GM23248 (cell line): ENCODE results near the gene CRHR2. TPM values are rescaled to one million over a fixed set of nuclear protein-coding genes. Genes with fewer than 3 reads are reported as not detected.

Source experiments
- DNase-seq: peaks from one replicate; pipeline ENCODE4 v3.0.0-alpha.2; 2015
- H2AFZ ChIP-seq: fragments of 200-600 bp; sonication (generic); 2 replicates; pipeline ENCODE4 v1.6.1; 2016; ENCODE audit warnings: antibody characterized with exemption
- H3F3A ChIP-seq: fragments of 200-600 bp; sonication (generic); 2 replicates; pipeline ENCODE4 v1.6.1; 2016; ENCODE audit warnings: mild to moderate bottlenecking, antibody characterized with exemption, mixed run types; ENCODE audit not compliant: insufficient read depth
- H3K27ac ChIP-seq: fragments of 200-600 bp; sonication (generic); 2 replicates; pipeline ENCODE4 v1.5.1; 2016; ENCODE audit warnings: mild to moderate bottlenecking
- H3K27me3 ChIP-seq: fragments of 200-600 bp; sonication (generic); replicated peaks from 2 replicates; pipeline ENCODE4 v1.6.1; 2016; ENCODE audit warnings: mild to moderate bottlenecking; ENCODE audit not compliant: insufficient read depth
- H3K36me3 ChIP-seq: fragments of 200-600 bp; sonication (generic); 2 replicates; pipeline ENCODE4 v1.6.1; 2016; ENCODE audit warnings: low read depth, mild to moderate bottlenecking
- H3K4me1 ChIP-seq: fragments of 200-600 bp; sonication (generic); 2 replicates; pipeline ENCODE4 v1.6.1; 2016; ENCODE audit warnings: mild to moderate bottlenecking; ENCODE audit not compliant: insufficient read depth
- H3K4me2 ChIP-seq: fragments of 200-600 bp; sonication (generic); one replicate; pipeline ENCODE4 v1.6.1; 2016; ENCODE audit warnings: mild to moderate bottlenecking; ENCODE audit not compliant: unreplicated experiment
- H3K4me3 ChIP-seq: fragments of 200-600 bp; sonication (generic); 2 replicates; pipeline ENCODE4 v1.5.1; 2016; ENCODE audit warnings: mild to moderate bottlenecking
- H3K79me2 ChIP-seq: fragments of 200-600 bp; sonication (generic); 2 replicates; pipeline ENCODE4 v1.6.1; 2016; ENCODE audit warnings: mild to moderate bottlenecking; ENCODE audit not compliant: insufficient read depth
- H3K9ac ChIP-seq: fragments of 200-600 bp; sonication (generic); 2 replicates; pipeline ENCODE4 v1.6.1; 2016; ENCODE audit warnings: mild to moderate bottlenecking
- H3K9me2 ChIP-seq: fragments of 200-600 bp; sonication (generic); 2 replicates; pipeline ENCODE4 v1.6.1; 2016; ENCODE audit warnings: mixed run types, mild to moderate bottlenecking, moderate library complexity; ENCODE audit not compliant: insufficient read depth
- H3K9me3 ChIP-seq: fragments of 200-600 bp; sonication (generic); one replicate; pipeline ENCODE4 v1.6.1; 2017; ENCODE audit warnings: low read depth
- H4K20me1 ChIP-seq: fragments of 200-600 bp; sonication (generic); 2 replicates; pipeline ENCODE4 v1.6.0; 2016; ENCODE audit not compliant: insufficient read depth
- EZH2 ChIP-seq: fragments of 200-600 bp; sonication (generic); IDR thresholded peaks from 2 replicates; pipeline ENCODE4 v1.6.1; 2018; ENCODE audit warnings: antibody characterized with exemption, mild to moderate bottlenecking; ENCODE audit not compliant: insufficient read depth, poor library complexity, severe bottlenecking
- EZH2phosphoT487 ChIP-seq: fragments of 200-600 bp; sonication (generic); IDR thresholded peaks from 2 replicates; pipeline ENCODE4 v1.6.1; 2018; ENCODE audit warnings: antibody characterized with exemption, moderate library complexity, mild to moderate bottlenecking, low read depth; ENCODE audit not compliant: insufficient read depth
- WGBS, 2 experiments: methylation state at CpG; one replicate each; pipeline ENCODE4 v1.1.6; 2015 to 2017; ENCODE audit warnings: low lambda C conversion rate in 2 of 2, low coverage in 1 of 2; ENCODE audit errors: missing lambda C conversion rate in 2 of 2; 5-methylcytosine and 5-hydroxymethylcytosine counted together
- in situ Hi-C: fragments of 300-500 bp; cut with MboI; formaldehyde crosslinking; loops from 2 replicates; pipeline ENCODE4 v1.15.0; 2020
- polyA plus RNA-seq: library from polyadenylated mRNA; unstranded; fragments of >200 nt; fragmentation: Nextera tagmentation; extraction: Ambion mirVana; gene quantifications from 2 replicates; pipeline ENCODE4 v1.2.1, GENCODE V29; 2016
- total RNA-seq: library from RNA; depleted of rRNA; stranded (reverse); fragments of >200 nt; shearing (Covaris generic); gene quantifications from 2 replicates; pipeline ENCODE4 v1.2.3, GENCODE V29; 2014

CRHR2 gene
- total and polyA plus RNA-seq, 2 experiments from 2014 or later: 0.05 TPM; not detected in 1

- H3K27ac ChIP-seq: no peak overlapping the region
- H3K9ac ChIP-seq: no peak overlapping the region
- H3F3A ChIP-seq: no peaks in the 10 kb centered on the region
- no peak overlapping the region for H2AFZ ChIP-seq
- no peaks in the 10 kb centered on the region for H3K9me2 ChIP-seq
- no peaks in the 10 kb centered on the region for H3K4me1 ChIP-seq
- H4K20me1 ChIP-seq: no peaks in the 10 kb centered on the region
- 57 to 60% methylated on average over 6 of the region's 6 CpGs for WGBS, 2 experiments
- H3K9me3 ChIP-seq: no peaks in the 10 kb centered on the region
- no peak overlapping the region for H3K4me3 ChIP-seq
- H3K27me3 ChIP-seq: peaks cover 19% of the 10 kb centered on the region; the same call in 1 of the 2 replicates
- no peaks in the 10 kb centered on the region for H3K36me3 ChIP-seq
- DNase-seq: no peak
- in situ Hi-C loops: no loop called here
- no peaks in the 10 kb centered on the region for H3K79me2 ChIP-seq
- TF ChIP-seq EZH2phosphoT487: no peak
- TF ChIP-seq EZH2: no peak
- no peak overlapping the region for H3K4me2 ChIP-seq
Measured at GRCh38 chr7:30661926-30662325, 20.3 kb downstream of the CRHR2 start.

DNA sequence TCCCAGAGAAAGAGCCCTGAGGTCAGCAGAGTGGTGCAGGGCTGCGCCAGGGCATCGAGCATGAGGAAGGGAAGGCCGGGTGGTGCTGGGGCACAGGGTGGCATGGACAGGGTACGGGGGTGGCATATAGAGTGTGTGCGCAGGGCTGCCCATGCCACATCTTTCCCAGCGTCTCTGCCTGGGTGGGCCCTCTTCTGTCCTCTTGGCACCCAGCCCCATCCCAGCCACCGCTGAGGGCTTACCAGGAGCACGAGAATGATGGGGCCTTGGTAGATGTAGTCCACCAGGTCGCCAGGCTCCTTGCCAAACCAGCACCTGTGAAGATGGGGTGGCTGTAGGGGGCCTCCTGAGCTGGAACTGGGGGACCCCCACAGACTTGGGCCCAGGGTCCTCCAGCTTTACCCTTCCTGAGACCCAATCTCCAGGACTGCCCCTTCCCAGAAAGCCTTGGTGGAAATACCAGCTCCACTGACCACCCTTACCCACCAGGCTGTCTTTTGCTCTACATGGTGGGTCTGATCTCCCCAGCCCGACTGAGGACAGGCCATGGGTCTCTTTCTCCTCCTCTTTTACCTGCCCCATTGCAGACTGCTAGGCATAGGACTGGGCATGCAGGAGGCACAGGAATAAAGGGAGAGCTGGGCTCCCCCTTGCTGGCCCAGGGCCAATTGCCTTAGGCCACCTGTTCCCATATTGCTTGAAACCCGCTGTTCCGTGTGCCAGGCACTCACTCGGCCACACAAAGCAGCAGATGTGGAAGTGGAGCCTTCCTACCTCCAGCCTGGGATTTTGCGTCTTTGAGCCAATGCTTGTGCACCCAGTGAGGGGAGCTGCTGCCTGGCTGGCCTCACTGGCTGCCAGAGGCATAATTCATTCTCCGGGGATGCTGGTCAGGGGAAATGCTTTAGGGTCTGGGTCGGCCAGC lies 21.7 kb downstream of the CRHR2 start:
- H3K4me3 ChIP-seq: no peak overlapping the region
- H3K4me1 ChIP-seq: no peaks in the 10 kb centered on the region
- no peak overlapping the region for H2AFZ ChIP-seq
- no peak overlapping the region for H3K9ac ChIP-seq
- H4K20me1 ChIP-seq: no peaks in the 10 kb centered on the region
- no peaks in the 10 kb centered on the region for H3K9me3 ChIP-seq
- H3K79me2 ChIP-seq: no peaks in the 10 kb centered on the region
- WGBS, 2 experiments: 57 to 59% methylated on average over 15 to 16 of the region's 16 CpGs
- H3K9me2 ChIP-seq: no peaks in the 10 kb centered on the region
- in situ Hi-C loops: no loop called here
- TF ChIP-seq EZH2 (no peak), EZH2phosphoT487 (no peak)
- H3K27me3 ChIP-seq: peaks cover 19% of the 10 kb centered on the region; the same call in 1 of the 2 replicates
- H3F3A ChIP-seq: no peaks in the 10 kb centered on the region
- H3K4me2 ChIP-seq: no peak overlapping the region
- no peaks in the 10 kb centered on the region for H3K36me3 ChIP-seq
- H3K27ac ChIP-seq: no peak overlapping the region
- DNase-seq: no peak

DNA sequence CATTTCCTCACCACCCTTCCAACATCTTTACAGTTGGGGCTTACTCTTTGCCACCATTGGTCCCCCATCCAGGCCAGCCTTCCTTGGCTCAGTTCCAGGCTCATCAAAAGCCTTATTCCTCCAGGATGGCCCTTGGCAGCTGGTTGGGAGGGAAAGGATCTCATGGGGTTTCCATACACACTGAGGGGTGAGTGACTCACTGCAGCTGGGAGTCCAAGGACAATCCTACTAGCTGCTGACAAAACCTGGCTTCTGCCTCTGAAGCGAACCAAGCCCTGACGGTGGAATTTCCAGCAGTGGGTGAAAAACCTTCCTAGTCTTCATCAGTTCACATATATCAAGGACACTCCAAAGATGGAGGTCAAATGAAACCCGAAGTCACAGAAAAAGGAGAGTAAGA lies 22.9 kb downstream of the CRHR2 start:
- in situ Hi-C loops: no loop called here
- WGBS, 2 experiments: 48 to 54% methylated on average over 3 of the region's 3 CpGs
- no peaks in the 10 kb centered on the region for H3K4me1 ChIP-seq
- no peak overlapping the region for H3K9ac ChIP-seq
- peak; percentile 18 for DNase-seq
- no peaks in the 10 kb centered on the region for H3K36me3 ChIP-seq
- H4K20me1 ChIP-seq: no peaks in the 10 kb centered on the region
- 0 out of 2 replicates have a peak, but pooled peaks cover 12% of the 10 kb centered on the region for H3K27me3 ChIP-seq
- no peaks in the 10 kb centered on the region for H3K9me3 ChIP-seq
- no peak overlapping the region for H3K4me3 ChIP-seq
- H3K4me2 ChIP-seq: no peak overlapping the region
- no peak for TF ChIP-seq EZH2
- TF ChIP-seq EZH2phosphoT487: no peak
- no peaks in the 10 kb centered on the region for H3F3A ChIP-seq
- no peak overlapping the region for H3K27ac ChIP-seq
- no peaks in the 10 kb centered on the region for H3K79me2 ChIP-seq
- no peaks in the 10 kb centered on the region for H3K9me2 ChIP-seq
- H2AFZ ChIP-seq: no peak overlapping the region

GRCh38 chr7:30658479-30659074 lies 23.7 kb downstream of the CRHR2 start:
- Histone ChIP-seq H3K4me1 (no peaks in the 10 kb centered on the region), H3K4me2 (no peak overlapping the region), H3K9me3 (no peaks in the 10 kb centered on the region), H3F3A (no peaks in the 10 kb centered on the region), H3K9me2 (no peaks in the 10 kb centered on the region), H3K27ac (no peak overlapping the region), H3K9ac (no peak overlapping the region), H3K79me2 (no peaks in the 10 kb centered on the region), H3K27me3 (0 out of 2 replicates have a peak, but pooled peaks cover 5% of the 10 kb centered on the region), H2AFZ (no peak overlapping the region), H4K20me1 (no peaks in the 10 kb centered on the region), H3K4me3 (no peak overlapping the region), H3K36me3 (no peaks in the 10 kb centered on the region)
- WGBS, 2 experiments: 41 to 54% methylated on average over 3 of the region's 3 CpGs
- TF ChIP-seq EZH2phosphoT487 (no peak), EZH2 (no peak)
- in situ Hi-C loops: no loop called here
- DNase-seq: no peak
